Measurements from ENCODE around the gene CNEP1R1.

CNEP1R1 gene

DNA sequence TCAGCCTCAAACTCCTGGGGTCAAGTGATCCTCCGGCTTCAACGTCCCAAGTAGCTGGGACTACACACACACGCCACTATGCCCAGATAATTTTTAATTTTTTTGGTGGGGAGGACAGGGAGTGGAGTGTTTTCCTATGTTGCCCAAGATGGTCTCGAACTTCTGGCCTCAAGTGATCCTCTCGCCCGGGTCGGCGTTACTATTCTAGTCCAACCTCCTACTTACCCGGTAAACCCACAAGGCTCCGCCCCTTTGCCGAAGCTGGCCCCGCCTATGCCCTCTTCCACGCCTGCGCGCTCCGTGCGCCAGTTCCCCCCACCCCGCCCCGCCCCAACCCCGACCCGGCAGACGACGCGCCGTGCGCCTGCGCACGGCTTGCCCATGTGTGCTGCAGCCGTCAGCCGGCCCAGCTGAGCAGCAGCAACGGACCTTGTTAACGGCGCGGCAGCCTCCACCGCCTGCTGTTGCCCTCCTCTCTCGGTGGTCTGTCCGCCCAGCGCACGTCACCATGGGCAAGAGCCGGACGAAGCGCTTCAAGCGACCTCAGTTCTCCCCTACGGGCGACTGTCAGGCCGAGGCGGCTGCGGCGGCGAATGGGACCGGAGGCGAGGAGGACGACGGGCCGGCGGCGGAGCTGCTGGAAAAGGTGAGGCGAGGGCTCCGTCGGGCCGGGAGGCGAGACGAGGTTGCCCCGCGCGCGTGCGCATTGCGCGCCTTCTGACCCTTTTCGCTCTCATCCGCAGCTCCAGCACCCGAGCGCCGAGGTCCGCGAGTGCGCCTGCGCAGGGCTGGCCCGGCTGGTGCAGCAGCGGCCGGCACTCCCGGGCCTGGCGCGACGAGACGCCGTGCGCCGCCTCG is 40.8 kb downstream of the CNEP1R1 start, which contains the start of gene HEATR3:
HEATR3 (plus strand) TSS at position 347 of the 858 bp plus-strand sequence; CDS start at position 509, 162 bp downstream.
- H3K27me3 ChIP-seq (ENCODE audit: low read depth, low read length): no peaks in the 10 kb centered on the region
- H3K4me3 ChIP-seq (ENCODE audit: low read depth in 1 of 2, low read length in 2 of 2): peak within 1 kb of the TSS; percentile 87 to 94
- H3K27ac ChIP-seq (ENCODE audit: low read length): peak within 1 kb of the TSS; percentile 71
- peaks cover 8 to 22% of the 10 kb centered on the region in 2 donors for H3K4me1 ChIP-seq (ENCODE audit: control insufficient read depth in 1 of 2, insufficient read depth in 2 of 2, low read length in 2 of 2)
- H3K36me3 ChIP-seq (ENCODE audit: control insufficient read depth in 1 of 2, insufficient read depth in 2 of 2, low read length in 2 of 2): peaks cover 6 to 7% of the 10 kb centered on the region in 2 donors
- no peaks in the 10 kb centered on the region for H3K9me3 ChIP-seq (ENCODE audit: control insufficient read depth in 1 of 2, low read length in 2 of 2)

- no peaks in the 10 kb centered on the region for H3K27me3 ChIP-seq (ENCODE audit: low read depth, low read length)
- H3K4me3 ChIP-seq (ENCODE audit: low read depth in 1 of 2, low read length in 2 of 2): peak overlapping the region; percentile 87 to 94
- no peaks in the 10 kb centered on the region for H3K9me3 ChIP-seq (ENCODE audit: control insufficient read depth in 1 of 2, low read length in 2 of 2)
- peak overlapping the region; percentile 71 for H3K27ac ChIP-seq (ENCODE audit: low read length)
- H3K36me3 ChIP-seq (ENCODE audit: control insufficient read depth in 1 of 2, insufficient read depth in 2 of 2, low read length in 2 of 2): peaks cover 7 to 9% of the 10 kb centered on the region in 2 donors
- H3K4me1 ChIP-seq (ENCODE audit: control insufficient read depth in 1 of 2, insufficient read depth in 2 of 2, low read length in 2 of 2): peaks cover 8 to 22% of the 10 kb centered on the region in 2 donors
These were observed 41.7 kb downstream of the CNEP1R1 start for GRCh38 chr16:50066482-50067289.

GRCh38 chr16:50067290-50067853 is 42.3 kb downstream of the CNEP1R1 start:
- H3K4me1 ChIP-seq (ENCODE audit: control insufficient read depth in 1 of 2, insufficient read depth in 2 of 2, low read length in 2 of 2): peaks cover 8 to 22% of the 10 kb centered on the region in 2 donors
- peaks cover 7 to 9% of the 10 kb centered on the region in 2 donors for H3K36me3 ChIP-seq (ENCODE audit: control insufficient read depth in 1 of 2, insufficient read depth in 2 of 2, low read length in 2 of 2)
- H3K27me3 ChIP-seq (ENCODE audit: low read depth, low read length): no peaks in the 10 kb centered on the region
- H3K9me3 ChIP-seq (ENCODE audit: control insufficient read depth in 1 of 2, low read length in 2 of 2): no peaks in the 10 kb centered on the region
- H3K27ac ChIP-seq (ENCODE audit: low read length): no peak overlapping the region
- H3K4me3 ChIP-seq (ENCODE audit: low read depth in 1 of 2, low read length in 2 of 2): peak overlapping the region; percentile 87 to 94

DNA sequence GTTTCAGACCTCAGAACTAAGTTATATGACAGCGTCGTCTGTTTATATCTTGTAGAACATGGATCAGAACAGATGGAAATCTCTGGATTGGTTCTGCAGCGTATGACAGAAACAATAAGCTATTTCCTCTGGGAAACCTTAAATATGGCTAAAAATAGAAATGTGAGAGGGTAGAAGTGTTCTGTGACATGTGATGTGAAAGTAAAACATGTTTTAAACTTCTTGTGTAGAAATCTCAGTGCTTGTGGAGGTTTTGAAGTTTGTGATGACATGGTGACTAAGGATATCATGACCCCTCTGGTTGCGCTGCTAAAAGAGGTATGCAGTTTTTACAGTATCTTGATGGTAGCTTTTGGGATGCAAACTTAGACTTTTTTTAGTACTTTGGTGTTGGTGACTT is 43.5 kb downstream of the CNEP1R1 start:
- Histone ChIP-seq H3K9me3 (ENCODE audit: control insufficient read depth in 1 of 2, low read length in 2 of 2) (no peaks in the 10 kb centered on the region), H3K36me3 (ENCODE audit: control insufficient read depth in 1 of 2, insufficient read depth in 2 of 2, low read length in 2 of 2) (peaks cover 7 to 9% of the 10 kb centered on the region in 2 donors), H3K27me3 (ENCODE audit: low read depth, low read length) (no peaks in the 10 kb centered on the region), H3K27ac (ENCODE audit: low read length) (no peak overlapping the region), H3K4me3 (ENCODE audit: low read depth in 1 of 2, low read length in 2 of 2) (no peak overlapping the region), H3K4me1 (ENCODE audit: control insufficient read depth in 1 of 2, insufficient read depth in 2 of 2, low read length in 2 of 2) (peaks cover 8 to 22% of the 10 kb centered on the region in 2 donors)

GRCh38 chr16:50069060-50069459 is 44.0 kb downstream of the CNEP1R1 start:
- H3K36me3 ChIP-seq (ENCODE audit: control insufficient read depth in 1 of 2, insufficient read depth in 2 of 2, low read length in 2 of 2): peaks cover 7 to 9% of the 10 kb centered on the region in 2 donors
- no peak overlapping the region for H3K4me3 ChIP-seq (ENCODE audit: low read depth in 1 of 2, low read length in 2 of 2)
- H3K4me1 ChIP-seq (ENCODE audit: control insufficient read depth in 1 of 2, insufficient read depth in 2 of 2, low read length in 2 of 2): peaks cover 8 to 22% of the 10 kb centered on the region in 2 donors
- H3K27ac ChIP-seq (ENCODE audit: low read length): no peak overlapping the region
- H3K9me3 ChIP-seq (ENCODE audit: control insufficient read depth in 1 of 2, low read length in 2 of 2): no peaks in the 10 kb centered on the region
- H3K27me3 ChIP-seq (ENCODE audit: low read depth, low read length): no peaks in the 10 kb centered on the region

- Histone ChIP-seq H3K27ac (ENCODE audit: low read length) (no peak overlapping the region), H3K27me3 (ENCODE audit: low read depth, low read length) (no peaks in the 10 kb centered on the region), H3K9me3 (ENCODE audit: control insufficient read depth in 1 of 2, low read length in 2 of 2) (no peaks in the 10 kb centered on the region), H3K4me3 (ENCODE audit: low read depth in 1 of 2, low read length in 2 of 2) (no peak overlapping the region), H3K4me1 (ENCODE audit: control insufficient read depth in 1 of 2, insufficient read depth in 2 of 2, low read length in 2 of 2) (peaks cover 8 to 22% of the 10 kb centered on the region in 2 donors), H3K36me3 (ENCODE audit: control insufficient read depth in 1 of 2, insufficient read depth in 2 of 2, low read length in 2 of 2) (peaks cover 6 to 12% of the 10 kb centered on the region in 2 donors)
These were observed 46.1 kb downstream of the CNEP1R1 start for GRCh38 chr16:50071075-50071671.

- H3K4me3 ChIP-seq (ENCODE audit: low read depth in 1 of 2, low read length in 2 of 2): no peak overlapping the region
- no peaks in the 10 kb centered on the region for H3K27me3 ChIP-seq (ENCODE audit: low read depth, low read length)
- H3K4me1 ChIP-seq (ENCODE audit: control insufficient read depth in 1 of 2, insufficient read depth in 2 of 2, low read length in 2 of 2): peaks cover under 1 to 10% of the 10 kb centered on the region in 2 donors
- peaks cover 10 to 12% of the 10 kb centered on the region in 2 donors for H3K36me3 ChIP-seq (ENCODE audit: control insufficient read depth in 1 of 2, insufficient read depth in 2 of 2, low read length in 2 of 2)
- no peak overlapping the region for H3K27ac ChIP-seq (ENCODE audit: low read length)
- no peaks in the 10 kb centered on the region for H3K9me3 ChIP-seq (ENCODE audit: control insufficient read depth in 1 of 2, low read length in 2 of 2)
These were observed 47.7 kb downstream of the CNEP1R1 start for GRCh38 chr16:50072730-50073129.

GRCh38 chr16:50079397-50080140 is 54.5 kb downstream of the CNEP1R1 start:
- Histone ChIP-seq H3K9me3 (ENCODE audit: control insufficient read depth in 1 of 2, low read length in 2 of 2) (no peaks in the 10 kb centered on the region), H3K36me3 (ENCODE audit: control insufficient read depth in 1 of 2, insufficient read depth in 2 of 2, low read length in 2 of 2) (peaks cover 36 to 43% of the 10 kb centered on the region in 2 donors), H3K4me3 (ENCODE audit: low read depth in 1 of 2, low read length in 2 of 2) (no peak overlapping the region), H3K27me3 (ENCODE audit: low read depth, low read length) (no peaks in the 10 kb centered on the region), H3K27ac (ENCODE audit: low read length) (no peak overlapping the region), H3K4me1 (ENCODE audit: control insufficient read depth in 1 of 2, insufficient read depth in 2 of 2, low read length in 2 of 2) (no peaks in the 10 kb centered on the region)

GRCh38 chr16:50081428-50082018 is 56.5 kb downstream of the CNEP1R1 start:
- H3K9me3 ChIP-seq (ENCODE audit: control insufficient read depth in 1 of 2, low read length in 2 of 2): no peaks in the 10 kb centered on the region
- H3K4me1 ChIP-seq (ENCODE audit: control insufficient read depth in 1 of 2, insufficient read depth in 2 of 2, low read length in 2 of 2): no peaks in the 10 kb centered on the region
- H3K4me3 ChIP-seq (ENCODE audit: low read depth in 1 of 2, low read length in 2 of 2): no peak overlapping the region
- H3K27me3 ChIP-seq (ENCODE audit: low read depth, low read length): no peaks in the 10 kb centered on the region
- peaks cover 54 to 56% of the 10 kb centered on the region in 2 donors for H3K36me3 ChIP-seq (ENCODE audit: control insufficient read depth in 1 of 2, insufficient read depth in 2 of 2, low read length in 2 of 2)
- H3K27ac ChIP-seq (ENCODE audit: low read length): no peak overlapping the region

GRCh38 chr16:50083996-50084395 is 59.0 kb downstream of the CNEP1R1 start:
- H3K4me3 ChIP-seq (ENCODE audit: low read depth in 1 of 2, low read length in 2 of 2): no peak overlapping the region
- no peaks in the 10 kb centered on the region for H3K4me1 ChIP-seq (ENCODE audit: control insufficient read depth in 1 of 2, insufficient read depth in 2 of 2, low read length in 2 of 2)
- no peaks in the 10 kb centered on the region for H3K27me3 ChIP-seq (ENCODE audit: low read depth, low read length)
- H3K27ac ChIP-seq (ENCODE audit: low read length): no peak overlapping the region
- H3K36me3 ChIP-seq (ENCODE audit: control insufficient read depth in 1 of 2, insufficient read depth in 2 of 2, low read length in 2 of 2): peaks cover 58% of the 10 kb centered on the region in 2 donors
- no peaks in the 10 kb centered on the region for H3K9me3 ChIP-seq (ENCODE audit: control insufficient read depth in 1 of 2, low read length in 2 of 2)
